Measurements from ENCODE around the gene CTNND2. TPM values are rescaled to one million over a fixed set of nuclear protein-coding genes. Genes with fewer than 3 reads are reported as not detected.

The CTNND2 gene
- total and polyA plus RNA-seq, 9 of the 15 experiments (the other 6 are each of a cell fraction or from before 2014, with no cell fraction given): 0.03 to 0.35 TPM; not detected in 7

- H2AFZ ChIP-seq (ENCODE audit: low read depth, low read length): no peak overlapping the region
- POLR2A ChIA-PET: no interaction called here
- FAIRE-seq (no peak), DNase-seq (ENCODE audit: extremely low read depth in 1 of 4, low spot score in 3 of 4) (no peak), ATAC-seq (no peak)
- no TSS peak for BruUV-seq (replicated peaks)
- no peak overlapping the region for H3K4me2 ChIP-seq (ENCODE audit: insufficient read depth, low read length)
- no peaks in the 10 kb centered on the region for H3K36me3 ChIP-seq (ENCODE audit: control insufficient read depth, insufficient read depth, low read length)
- no peaks in the 10 kb centered on the region for H3K79me2 ChIP-seq (ENCODE audit: control insufficient read depth, insufficient read depth, low read length)
- no peak for TF ChIP-seq SIN3A (IDR thresholded peaks at IDR 0.05; ENCODE audit: borderline replicate concordance in 2 of 2, control insufficient read depth in 1 of 2, low read depth in 2 of 2, low read length in 2 of 2)
- TF ChIP-seq EHMT2 (IDR thresholded peaks at IDR 0.05): no peak
- TF ChIP-seq PHF20 (IDR thresholded peaks at IDR 0.05; ENCODE audit: partially characterized antibody): no peak
- no peak overlapping the region for H3K4me3 ChIP-seq
- intact Hi-C loops (cut with micrococcal nuclease): no loop called here
- in situ Hi-C loops (cut with MboI): no loop called here
- no peaks in the 10 kb centered on the region for H4K20me1 ChIP-seq (replicated peaks; ENCODE audit: control insufficient read depth, insufficient read depth, low read length)
- H3K4me1 ChIP-seq (replicated peaks in 1 of 2; ENCODE audit: control insufficient read depth in 2 of 2, insufficient read depth in 2 of 2, low read length in 2 of 2): no peaks in the 10 kb centered on the region
- no peaks in the 10 kb centered on the region for H3K9me3 ChIP-seq (replicated peaks; ENCODE audit: control insufficient read depth, insufficient read depth, low read depth, low read length)
- no peak overlapping the region for H3K9ac ChIP-seq (ENCODE audit: insufficient read depth in 1 of 2, low read depth in 2 of 2, low read length in 2 of 2)
- peaks cover 0 to 4% of the 10 kb centered on the region in 2 experiments; a peak in 2 of 5 replicates for H3K27me3 ChIP-seq (ENCODE audit: control insufficient read depth in 2 of 2, insufficient read depth in 2 of 2, low read length in 2 of 2)
- CTCF ChIA-PET (ENCODE audit: low intra/inter-chr PET ratio): no interaction called here
- no peaks in the 10 kb centered on the region for H3K9me1 ChIP-seq (ENCODE audit: control insufficient read depth, insufficient read depth, low read length)
- 1% methylated on average over 10 of the region's 10 CpGs for WGBS (ENCODE audit: insufficient coverage, low coverage, missing lambda C conversion rate)
- no peak overlapping the region for H3K27ac ChIP-seq (ENCODE audit: extremely low read depth, low read depth, low read length)
Measured at GRCh38 chr5:11130131-11130530, 774.1 kb downstream of the CTNND2 start.

GRCh38 chr5:11128021-11128420, 776.2 kb downstream of the CTNND2 start:
- no TSS peak for BruUV-seq (replicated peaks)
- in situ Hi-C loops (cut with MboI) (no loop called here), intact Hi-C loops (cut with micrococcal nuclease) (no loop called here)

More at GRCh38 chr5:11128021-11128420, 776.2 kb downstream of the CTNND2 start:
- peak; percentile 21; the same call in 2 of the 3 replicates for ATAC-seq
- no peak overlapping the region for H3K4me3 ChIP-seq
- no peaks in the 10 kb centered on the region for H3K9me3 ChIP-seq (replicated peaks; ENCODE audit: control insufficient read depth, insufficient read depth, low read depth, low read length)
- peaks cover 0 to 14% of the 10 kb centered on the region in 2 experiments; a peak in 2 of 5 replicates for H3K27me3 ChIP-seq (ENCODE audit: control insufficient read depth in 2 of 2, insufficient read depth in 2 of 2, low read length in 2 of 2)
- H3K9ac ChIP-seq (ENCODE audit: insufficient read depth in 1 of 2, low read depth in 2 of 2, low read length in 2 of 2): no peak overlapping the region
- H4K20me1 ChIP-seq (replicated peaks; ENCODE audit: control insufficient read depth, insufficient read depth, low read length): no peaks in the 10 kb centered on the region
- ChIA-PET CTCF (ENCODE audit: low intra/inter-chr PET ratio) (no interaction called here), POLR2A (interaction anchor here (1.6 kb wide), 1 partner anchor 11 kb away, joined by 4 read pairs; no protein-coding TSS in a partner anchor)
- TF ChIP-seq ZNF592 (IDR thresholded peaks at IDR 0.05): no peak
- no peak for TF ChIP-seq UBTF (IDR thresholded peaks at IDR 0.05; ENCODE audit: borderline replicate concordance in 1 of 2, low read depth in 2 of 2, low read length in 2 of 2)
- no peaks in the 10 kb centered on the region for H3K4me1 ChIP-seq (replicated peaks in 1 of 2; ENCODE audit: control insufficient read depth in 2 of 2, insufficient read depth in 2 of 2, low read length in 2 of 2)
- FAIRE-seq: no peak
- H3K9me1 ChIP-seq (ENCODE audit: control insufficient read depth, insufficient read depth, low read length): no peaks in the 10 kb centered on the region
- H3K4me2 ChIP-seq (ENCODE audit: insufficient read depth, low read length): no peak overlapping the region
- no peaks in the 10 kb centered on the region for H3K79me2 ChIP-seq (ENCODE audit: control insufficient read depth, insufficient read depth, low read length)
- no peak overlapping the region for H3K27ac ChIP-seq (ENCODE audit: extremely low read depth, low read depth, low read length)
- no peak overlapping the region for H2AFZ ChIP-seq (ENCODE audit: low read depth, low read length)
- DNase-seq (ENCODE audit: extremely low read depth in 1 of 4, low spot score in 3 of 4): no peak
- H3K36me3 ChIP-seq (ENCODE audit: control insufficient read depth, insufficient read depth, low read length): no peaks in the 10 kb centered on the region
- WGBS (ENCODE audit: insufficient coverage, low coverage, missing lambda C conversion rate): 0% methylated on average over 2 of the region's 2 CpGs

Data from K562 (cell line).